HepG2 (cell line): Measurements from ENCODE around the gene EMCN. TPM values are rescaled to one million over a fixed set of nuclear protein-coding genes. Genes with fewer than 3 reads are reported as not detected.

Experiments used
- ATAC-seq: fragments of 200-7000 bp; cut with Tn5 transposase; 3 replicates; pipeline ENCODE4 v1.9.1; 2020; ENCODE audit warnings: mild to moderate bottlenecking, moderate library complexity
- BruUV-seq: library from RNA; stranded (reverse); fragments of 400-500 nt; replicated peaks from 2 replicates; lab custom pipeline; 2021; lab: Mats Ljungman, UMichigan
- CTCF ChIA-PET: fragments of 300-600 bp; formaldehyde crosslinking; extraction: SDS; loops from one replicate; lab custom pipeline; 2021; ENCODE audit warnings: low total read pairs, inconsistent platforms, low intra/inter-chr PET ratio; lab: Yijun Ruan, JAX
- POLR2A ChIA-PET: fragments of 350-600 bp; sonication (Branson Sonifier 250); formaldehyde crosslinking; loops from one replicate; lab custom pipeline; 2020; ENCODE audit warnings: antibody characterized with exemption, inconsistent platforms; lab: Yijun Ruan, JAX
- DNase-seq: peaks from one replicate; pipeline ENCODE4 v3.0.0-alpha.2; 2015; ENCODE audit warnings: low spot score
- FAIRE-seq: peaks from 3 replicates; lab custom pipeline; 2011; peaks lifted over from hg19 to GRCh38; lab: Jason Lieb, UNC
- H2AFZ ChIP-seq: one replicate; pipeline ENCODE4 v1.6.1; 2011; ENCODE audit warnings: low read length, inconsistent platforms
- H3K27ac ChIP-seq: fragments of 300-600 bp; 3 replicates; pipeline ENCODE4 v1.8.0; 2011; ENCODE audit warnings: mixed run types, mild to moderate bottlenecking, mixed read lengths, low read length, inconsistent platforms; ENCODE audit not compliant: insufficient read depth; ENCODE audit errors: extremely low read length
- H3K27me3 ChIP-seq, 2 experiments: fragments of 200-600 bp in 1 of 2; 2 replicates in 1 of 2; 3 replicates in 1 of 2; pipeline versions ENCODE4 v1.6.0 to v1.8.0; 2011; ENCODE audit warnings: low read length in 2 of 2, mild to moderate bottlenecking in 2 of 2, moderate library complexity in 2 of 2, inconsistent platforms in 1 of 2; ENCODE audit not compliant: insufficient read depth in 2 of 2, control insufficient read depth in 1 of 2
- H3K36me3 ChIP-seq, 2 experiments: fragments of 200-600 bp in 1 of 2; replicated peaks in 1 of 2; 2 replicates in 1 of 2; 3 replicates in 1 of 2; pipeline versions ENCODE4 v1.5.1 to v1.8.0; 2011; ENCODE audit warnings: low read length in 2 of 2, inconsistent platforms in 1 of 2; ENCODE audit not compliant: insufficient read depth in 2 of 2, control insufficient read depth in 1 of 2
- H3K4me1 ChIP-seq: 2 replicates; pipeline ENCODE4 v1.5.1; 2012; ENCODE audit warnings: low read length, inconsistent platforms; ENCODE audit not compliant: insufficient read depth
- H3K4me2 ChIP-seq: 2 replicates; pipeline ENCODE4 v1.6.0; 2011; ENCODE audit warnings: low read depth, low read length, inconsistent platforms
- H3K4me3 ChIP-seq, 3 experiments: fragments of 200-600 bp in 1 of 3; sonication (generic), shearing (Covaris generic) in 1 of 3; replicated peaks in 1 of 3; 2 replicates each; pipeline ENCODE4 v1.5.1; 2011 to 2016; ENCODE audit warnings: low read length in 3 of 3, inconsistent platforms in 2 of 3, low read depth in 2 of 3, mild to moderate bottlenecking in 2 of 3, control low read depth in 1 of 3, mixed read lengths in 1 of 3; ENCODE audit not compliant: insufficient read depth in 1 of 3
- H3K79me2 ChIP-seq: one replicate; pipeline ENCODE4 v1.6.1; 2011; ENCODE audit warnings: low read length, inconsistent platforms; ENCODE audit not compliant: insufficient read depth
- H3K9ac ChIP-seq: 2 replicates; pipeline ENCODE4 v1.6.0; 2011; ENCODE audit warnings: mild to moderate bottlenecking, low read depth, low read length, inconsistent platforms; ENCODE audit not compliant: insufficient read depth
- H3K9me3 ChIP-seq: 2 replicates; pipeline ENCODE4 v1.5.1; 2012; ENCODE audit warnings: mild to moderate bottlenecking, low read length
- H4K20me1 ChIP-seq: 2 replicates; pipeline ENCODE4 v1.6.0; 2011; ENCODE audit warnings: inconsistent platforms, mild to moderate bottlenecking, low read length, moderate library complexity; ENCODE audit not compliant: insufficient read depth
- CBFB ChIP-seq: sonication (generic); formaldehyde crosslinking; IDR thresholded peaks from 2 replicates; pipeline ENCODE4 v1.4.0; 2020; ENCODE audit warnings: missing genetic modification reagents
- ETV6 ChIP-seq: sonication (generic); formaldehyde crosslinking; conservative IDR thresholded peaks from 2 replicates; pipeline ENCODE4 v1.4.0; 2020; ENCODE audit warnings: missing genetic modification reagents
- HHEX ChIP-seq: IDR thresholded peaks from 2 replicates; pipeline ENCODE4 v1.6.1; 2016; ENCODE audit warnings: control low read depth
- HOXD1 ChIP-seq: sonication (generic); formaldehyde crosslinking; IDR thresholded peaks from 2 replicates; pipeline ENCODE4 v1.5.0; 2020; ENCODE audit warnings: missing genetic modification reagents
- MYPOP ChIP-seq: sonication (generic); formaldehyde crosslinking; IDR thresholded peaks from 2 replicates; pipeline ENCODE4 v1.8.1; 2023; ENCODE audit warnings: mild to moderate bottlenecking, moderate library complexity, missing genetic modification reagents
- TFAP4 ChIP-seq: sonication (generic); IDR thresholded peaks from 2 replicates; pipeline ENCODE4 v1.6.1; 2016; ENCODE audit warnings: low read depth, borderline replicate concordance
- ZBTB4 ChIP-seq: sonication (generic); formaldehyde crosslinking; IDR thresholded peaks from 2 replicates; pipeline ENCODE4 v1.4.0; 2020; ENCODE audit warnings: missing genetic modification reagents, mild to moderate bottlenecking, borderline replicate concordance
- ZNF12 ChIP-seq: sonication (generic); formaldehyde crosslinking; IDR thresholded peaks from 2 replicates; pipeline ENCODE4 v1.5.0; 2020; ENCODE audit warnings: missing genetic modification reagents
- ZNF232 ChIP-seq: sonication (generic); formaldehyde crosslinking; IDR thresholded peaks from 2 replicates; pipeline ENCODE4 v1.4.0; 2020; ENCODE audit warnings: missing genetic modification reagents, borderline replicate concordance
- ZNF335 ChIP-seq: sonication (generic); formaldehyde crosslinking; IDR thresholded peaks from 2 replicates; pipeline ENCODE4 v1.4.0; 2020; ENCODE audit warnings: missing genetic modification reagents
- ZNF609 ChIP-seq: sonication (generic); formaldehyde crosslinking; IDR thresholded peaks from 2 replicates; pipeline ENCODE4 v1.4.0; 2020; ENCODE audit warnings: mild to moderate bottlenecking, missing genetic modification reagents, borderline replicate concordance
- ZNF879 ChIP-seq: sonication (generic); formaldehyde crosslinking; IDR thresholded peaks from 2 replicates; pipeline ENCODE4 v1.8.1; 2023; ENCODE audit warnings: missing genetic modification reagents
- WGBS: methylation state at CpG from one replicate; pipeline ENCODE4 v1.1.6; 2017; ENCODE audit warnings: low lambda C conversion rate; 5-methylcytosine and 5-hydroxymethylcytosine counted together
- in situ Hi-C: cut with HindIII; loops from 2 replicates; pipeline ENCODE4 v1.10.0; 2017; ENCODE audit warnings: low pct_unique_long_range_greater_than_20kb; ENCODE audit not compliant: extremely low pct_ligation_motif_present
- intact Hi-C: fragments of 100-400 bp; cut with micrococcal nuclease; formaldehyde crosslinking; loops from one replicate; pipeline ENCODE4 v1.10.0; 2022; ENCODE audit not compliant: unreplicated experiment
- polyA plus RNA-seq, 8 experiments: library from polyadenylated mRNA; depleted of rRNA in 3 of 8; stranded (reverse) in 7 of 8; unstranded in 1 of 8; fragments of >200 nt; fragmentation: Illumina TruSeq in 4 of 8; extraction: Trizol in 4 of 8; gene quantifications; 2 replicates each; pipeline versions ENCODE4 v1.2.1 to v1.2.3, GENCODE V29; 2011 to 2016; ENCODE audit warnings: low read depth in 4 of 8, missing spikeins in 1 of 8, mixed read lengths in 1 of 8; ENCODE audit not compliant: insufficient read depth in 1 of 8
- total RNA-seq, 5 experiments: library from RNA; depleted of rRNA; stranded (reverse); fragments of >200 nt; fragmentation: Illumina TruSeq; extraction: Trizol; gene quantifications; 2 replicates each; pipeline ENCODE4 v1.2.3, GENCODE V29; 2016; ENCODE audit warnings: low read depth in 1 of 5

EMCN gene
- total and polyA plus RNA-seq, 2 of the 13 experiments (the other 11 are each of a cell fraction or from before 2014, with no cell fraction given): not detected

GRCh38 chr4:100469555-100469954 lies 48.3 kb downstream of the EMCN start:
- no peak overlapping the region for H3K4me2 ChIP-seq
- TF ChIP-seq HHEX (CRISPR knock-in tag) (no peak), ETV6 (CRISPR knock-in tag) (no peak), CBFB (no peak), ZNF12 (CRISPR knock-in tag) (no peak), ZNF879 (CRISPR knock-in tag) (no peak), HOXD1 (CRISPR knock-in tag) (no peak), ZNF609 (CRISPR knock-in tag) (no peak), ZNF335 (CRISPR knock-in tag) (no peak), MYPOP (no peak), ZBTB4 (no peak), ZNF232 (CRISPR knock-in tag) (no peak), TFAP4 (no peak)
- H2AFZ ChIP-seq: no peak overlapping the region
- no peaks in the 10 kb centered on the region for H3K4me1 ChIP-seq
- H3K9me3 ChIP-seq: no peaks in the 10 kb centered on the region
- in situ Hi-C loops (no loop called here), intact Hi-C loops (no loop called here)
- no peaks in the 10 kb centered on the region for H3K36me3 ChIP-seq
- WGBS: 0% methylated on average over 1 of the region's 1 CpG
- ATAC-seq (no peak), FAIRE-seq (no peak), DNase-seq (no peak)
- no peak overlapping the region for H3K9ac ChIP-seq
- no peak overlapping the region for H3K4me3 ChIP-seq
- H3K27me3 ChIP-seq: no peaks in the 10 kb centered on the region
- H4K20me1 ChIP-seq: no peaks in the 10 kb centered on the region
- no peaks in the 10 kb centered on the region for H3K79me2 ChIP-seq
- no TSS peak for BruUV-seq
- no peak overlapping the region for H3K27ac ChIP-seq
- CTCF ChIA-PET: no interaction called here
- POLR2A ChIA-PET: no interaction called here
